ENCODE data around the gene TMEM205. TPM values are rescaled to one million over a fixed set of nuclear protein-coding genes. Genes with fewer than 3 reads are reported as not detected.

Gene TMEM205
- total and polyA plus RNA-seq, 2 of the 8 experiments (the other 6 are each of a cell fraction or from before 2014, with no cell fraction given) = 73.5 to 423 TPM

- TF ChIP-seq USF2 (IDR thresholded peaks at IDR 0.05; ENCODE audit: low read length) = peak; percentile 24; the same call in 1 of the 2 replicates
- TF ChIP-seq POLR2A (IDR thresholded peaks at IDR 0.05; ENCODE audit: control extremely low read depth in 1 of 2, low read depth in 2 of 2, low read length in 2 of 2) = peak in 1 of 2 experiments; percentile 31; a peak in 1 of 3 replicates
- no peak; a peak in 1 of 4 replicates for TF ChIP-seq HDAC2 (IDR thresholded peaks at IDR 0.05; ENCODE audit: borderline replicate concordance in 1 of 2, low read depth in 2 of 2, low read length in 2 of 2)
- no peak for TF ChIP-seq SAP30 (IDR thresholded peaks at IDR 0.05; ENCODE audit: insufficient read depth, insufficient replicate concordance, low read length)
- TF ChIP-seq TAF7 (optimal IDR thresholded peaks at IDR 0.05; ENCODE audit: borderline replicate concordance, low read depth, low read length) = no peak
- no peak for TF ChIP-seq YY1 (IDR thresholded peaks at IDR 0.05; ENCODE audit: low read depth, low read length)
- no peak for TF ChIP-seq EZH2 (IDR thresholded peaks at IDR 0.05; ENCODE audit: low read depth, low read length, severe bottlenecking)
- no peak for TF ChIP-seq JUN (IDR thresholded peaks at IDR 0.05; ENCODE audit: low read depth, low read length)
- TF ChIP-seq SP1 (IDR thresholded peaks at IDR 0.05; ENCODE audit: low read depth, low read length) = peak; percentile 97
- no peak for TF ChIP-seq ATF2 (IDR thresholded peaks at IDR 0.05; ENCODE audit: low read length)
- no peak for TF ChIP-seq KDM1A (IDR thresholded peaks at IDR 0.05; ENCODE audit: borderline replicate concordance, low read length)
- TF ChIP-seq RBBP5 (IDR thresholded peaks at IDR 0.05; ENCODE audit: borderline replicate concordance, low read depth, low read length) = no peak
- no peak for TF ChIP-seq BRCA1 (IDR thresholded peaks at IDR 0.05; ENCODE audit: low read depth, low read length)
- no peak for TF ChIP-seq EP300 (IDR thresholded peaks at IDR 0.05; ENCODE audit: borderline replicate concordance in 1 of 2, low read depth in 2 of 2, low read length in 2 of 2)
- TF ChIP-seq TBP (IDR thresholded peaks at IDR 0.05; ENCODE audit: low read depth, low read length) = peak; percentile 57
- TF ChIP-seq GTF2F1 (IDR thresholded peaks at IDR 0.05; ENCODE audit: borderline replicate concordance, low read depth, low read length) = no peak
- TF ChIP-seq PHF8 (conservative IDR thresholded peaks at IDR 0.05; ENCODE audit: low read depth, low read length) = peak; percentile 44
- peak; percentile 79 for TF ChIP-seq E2F6 (IDR thresholded peaks at IDR 0.05)
- no peak for TF ChIP-seq ASH2L (IDR thresholded peaks at IDR 0.05; ENCODE audit: low read length)
- TF ChIP-seq SP2 (IDR thresholded peaks at IDR 0.05; ENCODE audit: low read length) = peak; percentile 83
Observed at GRCh38 chr19:11346104-11346940, at the start of gene TMEM205, which contains the start of gene CCDC159 (continued).
